Karpas-422 (cell line): Measurements from ENCODE around the gene CPSF2. TPM values are rescaled to one million over a fixed set of nuclear protein-coding genes. Genes with fewer than 3 reads are reported as not detected.
"Not testable (repeated sequence)": the region's sequence is repeated elsewhere in the genome, so short reads cannot be mapped to it uniquely, and the experiment has no call there.

Experiments
- DNase-seq: peaks from one replicate; pipeline ENCODE4 v3.0.0-alpha.2; 2015
- H2AFZ ChIP-seq: fragments of 200-600 bp; sonication (generic); 2 replicates; pipeline ENCODE4 v1.6.1; 2014; ENCODE audit warnings: antibody characterized with exemption, low read length, mixed read lengths
- H3K27ac ChIP-seq: fragments of 200-600 bp; sonication (generic); 2 replicates; pipeline ENCODE4 v1.5.1; 2014; ENCODE audit warnings: mild to moderate bottlenecking, low read length, moderate library complexity
- H3K27me3 ChIP-seq: fragments of 200-600 bp; sonication (generic); 2 replicates; pipeline ENCODE4 v1.6.1; 2014; ENCODE audit warnings: low read length, mixed read lengths
- H3K36me3 ChIP-seq: fragments of 200-600 bp; sonication (generic); 2 replicates; pipeline ENCODE4 v1.6.1; 2014; ENCODE audit warnings: low read length, mixed read lengths; ENCODE audit not compliant: insufficient read depth
- H3K4me1 ChIP-seq: fragments of 200-600 bp; sonication (generic); 2 replicates; pipeline ENCODE4 v1.6.1; 2014; ENCODE audit warnings: mild to moderate bottlenecking, low read length, mixed read lengths
- H3K4me2 ChIP-seq: fragments of 200-600 bp; sonication (generic); 2 replicates; pipeline ENCODE4 v1.6.1; 2014; ENCODE audit warnings: low read length, low read depth, mild to moderate bottlenecking; ENCODE audit not compliant: poor library complexity, severe bottlenecking
- H3K4me3 ChIP-seq: fragments of 200-600 bp; sonication (generic); 2 replicates; pipeline ENCODE4 v1.5.1; 2014; ENCODE audit warnings: mild to moderate bottlenecking, antibody characterized with exemption, low read length, mixed read lengths
- H3K79me2 ChIP-seq: fragments of 200-600 bp; sonication (generic); 2 replicates; pipeline ENCODE4 v1.6.1; 2014; ENCODE audit warnings: mild to moderate bottlenecking, low read length, mixed read lengths
- H3K9ac ChIP-seq: fragments of 200-600 bp; sonication (generic); 2 replicates; pipeline ENCODE4 v1.6.0; 2014; ENCODE audit warnings: low read length
- H3K9me2 ChIP-seq: fragments of 200-600 bp; sonication (generic), shearing (Covaris generic); replicated peaks from 2 replicates; pipeline ENCODE4 v1.6.0; 2014; ENCODE audit warnings: mild to moderate bottlenecking, low read length, moderate library complexity; ENCODE audit not compliant: insufficient read depth
- H3K9me3 ChIP-seq: fragments of 300-700, 200-600 bp; sonication (generic); 2 replicates; pipeline ENCODE4 v1.6.1; 2014; ENCODE audit warnings: low read length, mixed read lengths
- H4K20me1 ChIP-seq: fragments of 200-600 bp; sonication (generic); 2 replicates; pipeline ENCODE4 v1.6.1; 2014; ENCODE audit warnings: mild to moderate bottlenecking, antibody characterized with exemption, low read length, low read depth; ENCODE audit not compliant: insufficient read depth
- total RNA-seq: library from RNA; depleted of rRNA; stranded (reverse); fragments of >200 nt; shearing (Covaris generic); gene quantifications from 2 replicates; pipeline ENCODE4 v1.2.3, GENCODE V29; 2014; ENCODE audit warnings: low replicate concordance

CPSF2 gene
- total RNA-seq, 1 experiment from 2014 or later = 63.3 TPM

- no peaks in the 10 kb centered on the region for H3K79me2 ChIP-seq
- H3K4me2 ChIP-seq = no peak overlapping the region
- DNase-seq = no peak
- H3K9ac ChIP-seq = no peak overlapping the region
- no peaks in the 10 kb centered on the region for H3K4me1 ChIP-seq
- H3K27me3 ChIP-seq = no peaks in the 10 kb centered on the region
- H3K36me3 ChIP-seq = peaks cover 67% of the 10 kb centered on the region
- peaks cover 14% of the 10 kb centered on the region for H3K9me3 ChIP-seq
- H3K27ac ChIP-seq = no peak overlapping the region
- no peak overlapping the region for H3K4me3 ChIP-seq
- no peaks in the 10 kb centered on the region for H3K9me2 ChIP-seq
- no peak overlapping the region for H2AFZ ChIP-seq
- no peaks in the 10 kb centered on the region for H4K20me1 ChIP-seq
These were observed 43.2 kb downstream of the CPSF2 start for GRCh38 chr14:92164958-92165357.

GRCh38 chr14:92173668-92174067 is 51.9 kb downstream of the CPSF2 start:
- no peak for DNase-seq
- Histone ChIP-seq H3K27me3 (no peaks in the 10 kb centered on the region), H3K36me3 (no peaks in the 10 kb centered on the region), H4K20me1 (no peaks in the 10 kb centered on the region), H2AFZ (no peak overlapping the region), H3K9ac (no peak overlapping the region), H3K79me2 (no peaks in the 10 kb centered on the region), H3K4me1 (no peaks in the 10 kb centered on the region), H3K4me2 (no peak overlapping the region), H3K9me2 (no peaks in the 10 kb centered on the region), H3K4me3 (no peak overlapping the region), H3K9me3 (no peaks in the 10 kb centered on the region), H3K27ac (no peak overlapping the region)

GRCh38 chr14:92175811-92176210 is 54.0 kb downstream of the CPSF2 start:
- no peaks in the 10 kb centered on the region for H3K9me3 ChIP-seq
- H3K9me2 ChIP-seq = no peaks in the 10 kb centered on the region
- no peaks in the 10 kb centered on the region for H4K20me1 ChIP-seq
- DNase-seq = no peak
- no peaks in the 10 kb centered on the region for H3K79me2 ChIP-seq
- H2AFZ ChIP-seq = no peak overlapping the region
- peaks cover 3% of the 10 kb centered on the region; the same call in 1 of the 2 replicates for H3K27me3 ChIP-seq
- no peaks in the 10 kb centered on the region for H3K4me1 ChIP-seq
- H3K4me3 ChIP-seq = no peak overlapping the region
- no peaks in the 10 kb centered on the region for H3K36me3 ChIP-seq
- H3K4me2 ChIP-seq = no peak overlapping the region
- H3K27ac ChIP-seq = no peak overlapping the region
- no peak overlapping the region for H3K9ac ChIP-seq

GRCh38 chr14:92176476-92176875 is 54.7 kb downstream of the CPSF2 start:
- Histone ChIP-seq H3K9ac (no peak overlapping the region), H3K27ac (no peak overlapping the region), H3K9me2 (no peaks in the 10 kb centered on the region), H3K9me3 (no peaks in the 10 kb centered on the region), H3K27me3 (peaks cover 3% of the 10 kb centered on the region; the same call in 1 of the 2 replicates), H3K36me3 (no peaks in the 10 kb centered on the region), H3K4me2 (no peak overlapping the region), H2AFZ (no peak overlapping the region), H3K79me2 (no peaks in the 10 kb centered on the region), H3K4me1 (no peaks in the 10 kb centered on the region), H3K4me3 (no peak overlapping the region), H4K20me1 (no peaks in the 10 kb centered on the region)
- no peak for DNase-seq

- H3K4me2 ChIP-seq, H3K27ac ChIP-seq, H3K4me1 ChIP-seq, H3K27me3 ChIP-seq, H3K4me3 ChIP-seq, DNase-seq, H3K9me3 ChIP-seq, H4K20me1 ChIP-seq, H3K36me3 ChIP-seq, H3K9ac ChIP-seq, H2AFZ ChIP-seq, H3K79me2 ChIP-seq, H3K9me2 ChIP-seq: not testable (repeated sequence)
These were observed 57.4 kb downstream of the CPSF2 start for GRCh38 chr14:92179178-92179577.

GRCh38 chr14:92185559-92185958 is 63.8 kb downstream of the CPSF2 start:
- Histone ChIP-seq H3K4me1 (no peaks in the 10 kb centered on the region), H3K4me3 (no peak overlapping the region), H3K27me3 (peaks cover 3% of the 10 kb centered on the region; the same call in 1 of the 2 replicates), H3K4me2 (no peak overlapping the region), H3K36me3 (no peaks in the 10 kb centered on the region), H4K20me1 (no peaks in the 10 kb centered on the region), H2AFZ (no peak overlapping the region), H3K9me3 (no peaks in the 10 kb centered on the region), H3K79me2 (no peaks in the 10 kb centered on the region), H3K27ac (no peak overlapping the region), H3K9ac (no peak overlapping the region), H3K9me2 (no peaks in the 10 kb centered on the region)
- DNase-seq = no peak

GRCh38 chr14:92187616-92188015 is 65.8 kb downstream of the CPSF2 start:
- H3K9ac ChIP-seq, H3K9me2 ChIP-seq, H4K20me1 ChIP-seq, H3K27ac ChIP-seq, H3K4me2 ChIP-seq, H2AFZ ChIP-seq, DNase-seq, H3K36me3 ChIP-seq, H3K4me3 ChIP-seq, H3K27me3 ChIP-seq, H3K4me1 ChIP-seq, H3K79me2 ChIP-seq, H3K9me3 ChIP-seq: not testable (repeated sequence)

- Histone ChIP-seq H3K4me2 (no peak overlapping the region), H2AFZ (no peak overlapping the region), H3K27me3 (0 out of 2 replicates have a peak, but pooled peaks cover 2% of the 10 kb centered on the region), H3K4me3 (no peak overlapping the region), H3K4me1 (no peaks in the 10 kb centered on the region), H3K36me3 (no peaks in the 10 kb centered on the region), H4K20me1 (no peaks in the 10 kb centered on the region), H3K9me2 (no peaks in the 10 kb centered on the region), H3K9ac (no peak overlapping the region), H3K79me2 (no peaks in the 10 kb centered on the region), H3K27ac (no peak overlapping the region), H3K9me3 (no peaks in the 10 kb centered on the region)
- no peak for DNase-seq
These were observed 69.0 kb downstream of the CPSF2 start for GRCh38 chr14:92190768-92191167.

- no peak overlapping the region for H2AFZ ChIP-seq
- H3K9ac ChIP-seq = no peak overlapping the region
- H3K4me1 ChIP-seq = no peaks in the 10 kb centered on the region
- no peak overlapping the region for H3K27ac ChIP-seq
- no peaks in the 10 kb centered on the region for H3K36me3 ChIP-seq
- H3K27me3 ChIP-seq = no peaks in the 10 kb centered on the region
- H4K20me1 ChIP-seq = no peaks in the 10 kb centered on the region
- no peaks in the 10 kb centered on the region for H3K79me2 ChIP-seq
- no peak overlapping the region for H3K4me3 ChIP-seq
- no peaks in the 10 kb centered on the region for H3K9me2 ChIP-seq
- H3K4me2 ChIP-seq = no peak overlapping the region
- no peak for DNase-seq
- H3K9me3 ChIP-seq = no peaks in the 10 kb centered on the region
These were observed 77.0 kb downstream of the CPSF2 start for GRCh38 chr14:92198804-92199203.
